ENCODE results near the gene PHF21A.

The PHF21A gene

DNA sequence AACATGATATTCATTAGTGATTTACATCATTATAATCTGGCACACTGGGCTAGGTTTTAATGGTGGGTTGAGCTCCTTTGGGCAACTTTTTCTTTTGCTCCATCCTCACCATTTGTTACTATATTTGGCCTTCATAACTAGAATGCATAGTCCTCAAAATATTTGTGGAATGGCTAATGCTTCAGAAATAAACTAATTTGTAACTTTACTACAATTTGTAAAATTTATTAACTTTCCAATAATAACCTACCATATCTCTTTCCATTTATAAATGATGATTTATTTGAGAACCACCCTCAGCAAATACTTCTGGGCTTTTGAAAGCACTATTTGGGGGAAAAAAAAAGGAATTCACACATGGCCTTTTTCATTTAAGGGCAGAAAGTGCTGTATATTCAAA is 119.1 kb downstream of the PHF21A start:
- TF ChIP-seq, protein P1, sequence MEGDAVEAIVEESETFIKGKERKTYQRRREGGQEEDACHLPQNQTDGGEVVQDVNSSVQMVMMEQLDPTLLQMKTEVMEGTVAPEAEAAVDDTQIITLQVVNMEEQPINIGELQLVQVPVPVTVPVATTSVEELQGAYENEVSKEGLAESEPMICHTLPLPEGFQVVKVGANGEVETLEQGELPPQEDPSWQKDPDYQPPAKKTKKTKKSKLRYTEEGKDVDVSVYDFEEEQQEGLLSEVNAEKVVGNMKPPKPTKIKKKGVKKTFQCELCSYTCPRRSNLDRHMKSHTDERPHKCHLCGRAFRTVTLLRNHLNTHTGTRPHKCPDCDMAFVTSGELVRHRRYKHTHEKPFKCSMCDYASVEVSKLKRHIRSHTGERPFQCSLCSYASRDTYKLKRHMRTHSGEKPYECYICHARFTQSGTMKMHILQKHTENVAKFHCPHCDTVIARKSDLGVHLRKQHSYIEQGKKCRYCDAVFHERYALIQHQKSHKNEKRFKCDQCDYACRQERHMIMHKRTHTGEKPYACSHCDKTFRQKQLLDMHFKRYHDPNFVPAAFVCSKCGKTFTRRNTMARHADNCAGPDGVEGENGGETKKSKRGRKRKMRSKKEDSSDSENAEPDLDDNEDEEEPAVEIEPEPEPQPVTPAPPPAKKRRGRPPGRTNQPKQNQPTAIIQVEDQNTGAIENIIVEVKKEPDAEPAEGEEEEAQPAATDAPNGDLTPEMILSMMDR (conservative IDR thresholded peaks at IDR 0.05; ENCODE audit: low read length): no peak
- no peak for TF ChIP-seq EZH2phosphoT487 (IDR thresholded peaks at IDR 0.05; ENCODE audit: borderline replicate concordance)
- no peaks in the 10 kb centered on the region for H3F3A ChIP-seq (ENCODE audit: low read depth)
- H3K9me2 ChIP-seq (replicated peaks; ENCODE audit: low read depth, low read length): no peaks in the 10 kb centered on the region
- no peak overlapping the region for H3K9ac ChIP-seq (ENCODE audit: low read depth, low read length, poor library complexity, severe bottlenecking)
- H3K4me3 ChIP-seq (ENCODE audit: low read length, poor library complexity, severe bottlenecking): no peak overlapping the region
- no peaks in the 10 kb centered on the region for H3K27me3 ChIP-seq (ENCODE audit: insufficient read depth, low read length, poor library complexity, severe bottlenecking)
- peaks cover 10% of the 10 kb centered on the region; the same call in 1 of the 2 replicates for H3K79me2 ChIP-seq (ENCODE audit: insufficient read depth, low read length)
- H3K9me3 ChIP-seq (ENCODE audit: insufficient read depth, low read depth, low read length): no peaks in the 10 kb centered on the region
- H4K20me1 ChIP-seq (ENCODE audit: insufficient read depth, low read length, poor library complexity, severe bottlenecking): peaks cover 4% of the 10 kb centered on the region
- peaks cover 5% of the 10 kb centered on the region; the same call in 1 of the 2 replicates for H3K36me3 ChIP-seq (ENCODE audit: insufficient read depth, low read length)
- peaks cover 8% of the 10 kb centered on the region for H3K4me1 ChIP-seq (ENCODE audit: insufficient read depth, low read length, poor library complexity, severe bottlenecking)
- no peak overlapping the region for H2AFZ ChIP-seq (ENCODE audit: low read length)
- no peak overlapping the region for H3K4me2 ChIP-seq (ENCODE audit: low read depth, low read length, poor library complexity, severe bottlenecking)

DNA sequence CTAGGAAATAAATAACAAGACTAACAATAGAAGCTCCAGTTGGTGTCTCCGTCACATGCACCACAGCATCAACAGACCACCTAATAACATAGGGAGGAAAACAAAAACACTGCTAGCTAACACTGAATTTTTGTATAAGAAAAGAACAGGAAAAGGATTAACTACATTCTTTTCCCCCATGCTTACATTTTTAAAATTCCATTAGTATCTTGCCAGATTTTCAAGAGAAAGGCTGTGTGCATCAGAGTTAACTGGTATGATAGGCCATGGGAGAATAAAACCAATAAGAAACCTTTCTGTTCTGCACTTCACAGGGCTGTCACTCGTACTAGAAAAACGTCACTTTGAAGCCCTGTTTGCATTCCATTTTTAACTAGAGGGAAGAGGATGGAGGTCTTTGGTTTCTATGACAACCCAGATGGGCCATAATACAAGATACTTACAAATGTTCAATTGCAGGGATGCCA is 119.8 kb downstream of the PHF21A start:
- Histone ChIP-seq H3K9ac (ENCODE audit: low read depth, low read length, poor library complexity, severe bottlenecking) (no peak overlapping the region), H3K9me2 (replicated peaks; ENCODE audit: low read depth, low read length) (no peaks in the 10 kb centered on the region), H3K4me2 (ENCODE audit: low read depth, low read length, poor library complexity, severe bottlenecking) (no peak overlapping the region), H3K79me2 (ENCODE audit: insufficient read depth, low read length) (peaks cover 10% of the 10 kb centered on the region; the same call in 1 of the 2 replicates), H3K4me3 (ENCODE audit: low read length, poor library complexity, severe bottlenecking) (no peak overlapping the region), H3K9me3 (ENCODE audit: insufficient read depth, low read depth, low read length) (no peaks in the 10 kb centered on the region), H2AFZ (ENCODE audit: low read length) (no peak overlapping the region), H4K20me1 (ENCODE audit: insufficient read depth, low read length, poor library complexity, severe bottlenecking) (peaks cover 4% of the 10 kb centered on the region), H3K27me3 (ENCODE audit: insufficient read depth, low read length, poor library complexity, severe bottlenecking) (no peaks in the 10 kb centered on the region), H3K4me1 (ENCODE audit: insufficient read depth, low read length, poor library complexity, severe bottlenecking) (peaks cover 8% of the 10 kb centered on the region), H3F3A (ENCODE audit: low read depth) (no peaks in the 10 kb centered on the region), H3K36me3 (ENCODE audit: insufficient read depth, low read length) (no peaks in the 10 kb centered on the region; the same call in 1 of the 2 replicates)
- TF ChIP-seq EZH2phosphoT487 (IDR thresholded peaks at IDR 0.05; ENCODE audit: borderline replicate concordance): no peak
- TF ChIP-seq, protein P1 (conservative IDR thresholded peaks at IDR 0.05; ENCODE audit: low read length): no peak

DNA sequence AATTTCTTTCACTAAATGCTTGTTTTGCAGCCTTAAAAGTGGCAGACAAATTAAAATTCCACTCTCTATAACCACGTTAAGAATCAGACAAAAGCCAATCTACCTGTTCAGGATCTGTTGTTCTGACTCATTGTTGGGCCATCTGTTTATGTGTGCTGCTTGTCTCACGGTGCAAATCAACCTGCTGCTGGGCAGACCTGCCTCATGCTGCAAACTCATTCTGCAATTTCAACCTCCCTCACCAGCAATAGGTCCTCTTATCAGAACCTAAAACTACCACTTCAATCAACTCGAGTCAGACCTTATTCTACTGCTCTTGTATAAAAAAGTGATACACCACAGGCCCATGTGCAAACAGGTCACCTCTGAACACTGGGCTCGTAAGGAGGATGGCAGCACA is 123.7 kb downstream of the PHF21A start:
- Histone ChIP-seq H4K20me1 (ENCODE audit: insufficient read depth, low read length, poor library complexity, severe bottlenecking) (no peaks in the 10 kb centered on the region), H3K9ac (ENCODE audit: low read depth, low read length, poor library complexity, severe bottlenecking) (no peak overlapping the region), H3K79me2 (ENCODE audit: insufficient read depth, low read length) (peaks cover 5% of the 10 kb centered on the region; the same call in 1 of the 2 replicates), H3K27me3 (ENCODE audit: insufficient read depth, low read length, poor library complexity, severe bottlenecking) (no peaks in the 10 kb centered on the region), H3K4me3 (ENCODE audit: low read length, poor library complexity, severe bottlenecking) (no peak overlapping the region), H2AFZ (ENCODE audit: low read length) (no peak overlapping the region), H3K4me2 (ENCODE audit: low read depth, low read length, poor library complexity, severe bottlenecking) (no peak overlapping the region), H3K4me1 (ENCODE audit: insufficient read depth, low read length, poor library complexity, severe bottlenecking) (no peaks in the 10 kb centered on the region), H3K36me3 (ENCODE audit: insufficient read depth, low read length) (no peaks in the 10 kb centered on the region; the same call in 1 of the 2 replicates), H3F3A (ENCODE audit: low read depth) (no peaks in the 10 kb centered on the region), H3K9me3 (ENCODE audit: insufficient read depth, low read depth, low read length) (no peaks in the 10 kb centered on the region), H3K9me2 (replicated peaks; ENCODE audit: low read depth, low read length) (no peaks in the 10 kb centered on the region)
- TF ChIP-seq, protein P1 (conservative IDR thresholded peaks at IDR 0.05; ENCODE audit: low read length): no peak
- no peak for TF ChIP-seq EZH2phosphoT487 (IDR thresholded peaks at IDR 0.05; ENCODE audit: borderline replicate concordance)
